Esophagus (tissue), 2 donors: ENCODE data around the gene H3-3A. TPM values are rescaled to one million over a fixed set of nuclear protein-coding genes. Genes with fewer than 3 reads are reported as not detected.

Source experiments
- H3K27ac ChIP-seq, 2 donors: one replicate each; pipeline ENCODE4 v1.5.1; 2013; ENCODE audit warnings: low read depth in 2 of 2, mild to moderate bottlenecking in 2 of 2, inconsistent platforms in 1 of 2, low read length in 1 of 2, moderate library complexity in 1 of 2
- H3K27me3 ChIP-seq, 2 donors: one replicate each; pipeline ENCODE4 v1.6.1; 2013; ENCODE audit warnings: low read length in 2 of 2, control low read depth in 1 of 2, mild to moderate bottlenecking in 1 of 2; ENCODE audit not compliant: insufficient read depth in 2 of 2, control insufficient read depth in 1 of 2
- H3K36me3 ChIP-seq, 2 donors: one replicate each; pipeline ENCODE4 v1.6.1; 2013; ENCODE audit warnings: low read length in 1 of 2; ENCODE audit not compliant: control insufficient read depth in 2 of 2, insufficient read depth in 2 of 2
- H3K4me1 ChIP-seq, 2 donors: one replicate each; pipeline ENCODE4 v1.6.1; 2013; ENCODE audit warnings: low read length in 1 of 2; ENCODE audit not compliant: control insufficient read depth in 2 of 2, insufficient read depth in 2 of 2
- H3K4me3 ChIP-seq, 2 donors: one replicate each; pipeline ENCODE4 v1.5.1; 2013; ENCODE audit warnings: low read length in 2 of 2, mild to moderate bottlenecking in 2 of 2, low read depth in 1 of 2, moderate library complexity in 1 of 2
- H3K9me3 ChIP-seq, 2 donors: one replicate each; pipeline ENCODE4 v1.6.1; 2013; ENCODE audit warnings: mild to moderate bottlenecking in 2 of 2, low read depth in 1 of 2, low read length in 1 of 2, moderate library complexity in 1 of 2; ENCODE audit not compliant: control insufficient read depth in 2 of 2, insufficient read depth in 1 of 2
- WGBS, 2 donors: extraction: QIAGEN DNeasy Blood & Tissue Kit; methylation state at CpG; one replicate each; pipeline ENCODE4 v1.1.7; 2013; 5-methylcytosine and 5-hydroxymethylcytosine counted together
- polyA plus RNA-seq, 2 donors: library from polyadenylated mRNA; stranded (reverse); fragments of 200-250 nt; gene quantifications; one replicate each; pipeline ENCODE4 v1.2.3, GENCODE V29; 2013
- donor health status: healthy with polysubstance abuse.
- donor health status: Bipolar disorder and iron deficiency.

H3-3A gene
- polyA plus RNA-seq, 2 donors = 679 to 1,046 TPM

DNA sequence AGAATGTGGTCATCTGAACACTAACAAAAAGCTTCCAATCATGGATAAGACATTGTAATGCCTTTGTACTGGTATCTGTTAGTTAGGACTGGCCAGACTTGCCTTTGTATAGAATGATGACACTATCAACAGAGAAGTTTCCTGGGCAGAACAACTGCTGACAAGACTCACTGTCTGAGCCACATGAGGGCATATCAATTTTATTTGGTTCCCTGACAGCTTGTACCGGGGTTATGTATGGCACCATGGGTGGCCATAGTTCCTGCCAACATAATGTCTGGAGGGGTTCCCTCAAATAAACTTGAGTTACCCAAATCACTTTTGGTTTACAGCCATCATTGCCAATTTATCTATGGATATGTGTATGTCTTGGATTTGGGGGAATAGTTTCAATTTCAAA is 13.6 kb upstream of the H3-3A start:
- Histone ChIP-seq H3K4me3 (no peak overlapping the region), H3K27ac (no peak overlapping the region), H3K4me1 (peaks cover 0 to 5% of the 10 kb centered on the region in 2 donors), H3K36me3 (no peaks in the 10 kb centered on the region), H3K27me3 (no peaks in the 10 kb centered on the region), H3K9me3 (no peaks in the 10 kb centered on the region)
- 66 to 68% methylated on average over 1 of the region's 1 CpG for WGBS, 2 donors

DNA sequence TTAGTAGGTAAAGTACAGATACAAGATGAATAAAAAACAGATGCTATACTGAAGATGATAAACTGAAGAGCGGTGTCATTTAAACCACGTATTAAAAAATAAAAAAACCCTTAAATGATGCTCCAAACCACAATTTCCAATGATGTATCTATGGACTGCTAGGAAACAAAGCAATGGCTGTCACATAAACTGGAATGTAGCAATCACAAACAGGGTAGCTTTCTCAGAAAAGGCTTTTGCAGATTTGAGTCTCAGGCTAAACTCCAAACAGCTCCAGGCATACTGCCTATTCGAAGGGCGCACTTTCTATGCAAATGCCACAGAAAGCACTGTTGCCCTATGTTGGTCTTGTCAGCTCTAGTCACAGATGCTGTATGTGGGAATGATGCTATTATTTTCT is 12.4 kb upstream of the H3-3A start:
- no peaks in the 10 kb centered on the region for H3K27me3 ChIP-seq
- H3K4me3 ChIP-seq = no peak overlapping the region
- WGBS, 2 donors = 88 to 92% methylated on average over 4 of the region's 4 CpGs
- no peak overlapping the region for H3K27ac ChIP-seq
- H3K36me3 ChIP-seq = no peaks in the 10 kb centered on the region
- no peaks in the 10 kb centered on the region for H3K9me3 ChIP-seq
- peaks cover 0 to 5% of the 10 kb centered on the region in 2 donors for H3K4me1 ChIP-seq

DNA sequence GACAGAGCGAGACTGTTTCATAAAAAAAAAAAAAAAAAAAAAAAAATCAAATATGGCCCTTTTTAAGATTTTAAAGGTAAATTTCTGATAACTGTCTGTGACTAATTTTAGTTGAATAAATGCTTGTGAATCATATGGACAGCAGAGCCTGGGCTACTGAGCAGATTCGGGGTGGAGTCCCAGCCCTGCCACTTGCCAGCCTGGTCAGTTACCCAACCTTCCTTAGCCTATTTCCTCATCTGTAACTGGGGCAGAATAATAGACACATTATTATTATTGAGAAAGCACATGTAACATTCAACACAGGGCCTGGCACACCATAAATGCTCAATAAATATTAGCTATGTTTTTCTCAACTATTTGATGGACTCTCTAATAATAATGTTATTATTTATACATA is 11.2 kb upstream of the H3-3A start:
- WGBS, 2 donors = 83 to 88% methylated on average over 2 of the region's 2 CpGs
- H3K4me1 ChIP-seq = peaks cover 0 to 3% of the 10 kb centered on the region in 2 donors
- no peaks in the 10 kb centered on the region for H3K36me3 ChIP-seq
- no peak overlapping the region for H3K27ac ChIP-seq
- no peak overlapping the region for H3K4me3 ChIP-seq
- H3K9me3 ChIP-seq = no peaks in the 10 kb centered on the region
- H3K27me3 ChIP-seq = no peaks in the 10 kb centered on the region

DNA sequence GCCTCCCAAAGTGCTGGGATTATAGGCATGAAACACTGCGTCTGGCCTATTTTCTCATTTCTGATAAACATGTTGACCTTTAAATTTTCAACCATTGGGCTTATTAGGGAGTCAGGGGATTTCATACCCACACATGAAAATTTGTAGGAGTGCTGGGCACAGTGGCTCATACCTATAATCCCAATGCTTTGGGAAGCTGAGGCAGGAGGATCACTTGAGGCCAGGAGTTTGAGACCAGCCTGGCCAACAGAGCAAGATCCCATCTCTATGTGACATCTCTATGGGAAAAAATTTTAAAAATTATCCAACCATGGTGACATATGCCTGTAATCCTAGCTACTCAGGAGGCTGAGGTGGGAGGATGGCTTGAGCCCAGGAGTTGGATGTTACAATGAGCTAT is 10.5 kb upstream of the H3-3A start:
- Histone ChIP-seq H3K36me3 (no peaks in the 10 kb centered on the region), H3K9me3 (no peaks in the 10 kb centered on the region), H3K27ac (no peak overlapping the region), H3K4me1 (no peaks in the 10 kb centered on the region), H3K4me3 (no peak overlapping the region), H3K27me3 (no peaks in the 10 kb centered on the region)
- WGBS, 2 donors = 93 to 95% methylated on average over 1 of the region's 1 CpG

DNA sequence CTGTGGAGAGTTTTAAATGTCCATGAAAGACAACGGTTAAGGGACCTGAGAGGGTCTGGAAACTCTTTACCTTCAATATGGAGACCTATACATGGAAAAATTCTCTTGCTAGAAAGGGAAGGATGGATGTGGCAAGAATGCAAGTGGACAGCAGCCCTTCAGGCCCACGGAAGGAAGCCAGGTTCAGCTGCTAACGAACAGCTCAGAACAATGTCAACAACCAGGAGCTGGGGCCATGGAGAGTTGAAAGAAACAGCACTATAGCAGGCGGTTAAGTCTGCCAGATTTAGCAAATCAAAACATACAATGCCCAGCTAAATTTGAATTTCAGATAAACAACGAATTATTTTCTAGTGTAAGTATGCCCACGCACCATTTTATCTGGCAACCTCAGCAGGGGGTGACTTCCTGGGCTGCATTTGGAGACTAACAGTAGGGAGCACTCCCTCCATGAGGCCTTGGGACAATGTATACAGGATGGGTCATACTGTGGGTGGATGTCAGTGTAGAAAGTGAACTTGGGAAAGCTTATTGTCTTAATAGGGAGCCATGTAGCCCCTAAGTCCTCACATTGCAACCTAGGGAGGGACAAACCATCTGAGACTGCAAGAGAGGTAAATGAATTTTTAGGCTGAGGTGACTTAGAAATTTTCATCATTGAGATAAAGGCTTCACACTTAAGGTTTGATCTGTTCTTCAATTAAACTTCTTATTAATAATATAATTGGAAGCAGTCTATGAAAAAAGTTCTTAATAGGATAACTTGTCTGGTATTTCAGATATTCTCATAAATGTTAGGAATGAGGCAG is 7.8 kb upstream of the H3-3A start:
- no peaks in the 10 kb centered on the region for H3K27me3 ChIP-seq
- H3K4me1 ChIP-seq = no peaks in the 10 kb centered on the region
- 58 to 62% methylated on average over 6 of the region's 6 CpGs for WGBS, 2 donors
- H3K9me3 ChIP-seq = no peaks in the 10 kb centered on the region
- no peak overlapping the region for H3K27ac ChIP-seq
- H3K36me3 ChIP-seq = no peaks in the 10 kb centered on the region
- H3K4me3 ChIP-seq = no peak overlapping the region

DNA sequence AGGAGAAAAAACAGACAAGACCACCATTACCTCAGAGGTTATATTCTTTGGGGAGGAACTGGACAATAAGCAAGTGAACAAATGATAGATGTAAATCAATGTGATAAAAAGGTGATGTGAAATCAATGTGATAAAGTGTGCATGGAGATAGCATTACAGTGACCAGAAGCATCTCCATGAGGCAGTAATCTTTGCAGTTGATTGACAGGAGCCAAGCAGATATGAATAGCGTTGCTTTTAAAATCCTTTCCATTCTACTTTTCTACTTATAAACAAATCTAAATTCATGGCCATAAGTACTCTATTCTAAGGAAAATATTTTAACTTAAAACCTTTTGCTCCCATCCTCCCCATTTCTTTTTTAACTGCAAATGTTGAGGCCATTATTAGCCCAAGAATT is 2.8 kb upstream of the H3-3A start:
- H3K9me3 ChIP-seq = no peaks in the 10 kb centered on the region
- H3K4me3 ChIP-seq = no peak overlapping the region
- H3K27ac ChIP-seq = no peak overlapping the region
- no peaks in the 10 kb centered on the region for H3K36me3 ChIP-seq
- no peaks in the 10 kb centered on the region for H3K4me1 ChIP-seq
- WGBS, 2 donors = 92 to 100% methylated on average over 1 of the region's 1 CpG
- no peaks in the 10 kb centered on the region for H3K27me3 ChIP-seq

DNA sequence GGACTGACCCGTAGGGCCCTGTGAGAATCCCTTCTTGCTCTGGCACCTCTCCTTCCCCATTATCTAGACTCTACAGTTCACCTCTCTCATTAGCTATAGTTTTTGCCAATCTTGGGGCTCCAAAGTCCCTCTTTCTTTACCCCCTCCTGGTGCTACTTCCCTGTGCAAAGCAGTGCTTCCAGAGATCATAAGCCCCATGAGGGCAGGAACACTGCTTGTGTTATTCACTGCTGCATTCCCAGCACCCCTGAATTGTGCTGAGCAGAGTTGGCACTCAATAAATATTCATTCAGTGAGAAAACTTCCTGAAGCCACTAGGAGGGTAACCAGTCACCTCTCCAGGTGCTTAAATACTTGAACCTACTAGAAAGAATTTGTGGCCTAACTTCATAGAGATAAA is 2.1 kb upstream of the H3-3A start:
- H3K4me3 ChIP-seq = no peak overlapping the region
- H3K36me3 ChIP-seq = no peaks in the 10 kb centered on the region
- no peaks in the 10 kb centered on the region for H3K9me3 ChIP-seq
- H3K4me1 ChIP-seq = no peaks in the 10 kb centered on the region
- 98 to 100% methylated on average over 1 of the region's 1 CpG for WGBS, 2 donors
- no peak overlapping the region for H3K27ac ChIP-seq
- H3K27me3 ChIP-seq = no peaks in the 10 kb centered on the region

DNA sequence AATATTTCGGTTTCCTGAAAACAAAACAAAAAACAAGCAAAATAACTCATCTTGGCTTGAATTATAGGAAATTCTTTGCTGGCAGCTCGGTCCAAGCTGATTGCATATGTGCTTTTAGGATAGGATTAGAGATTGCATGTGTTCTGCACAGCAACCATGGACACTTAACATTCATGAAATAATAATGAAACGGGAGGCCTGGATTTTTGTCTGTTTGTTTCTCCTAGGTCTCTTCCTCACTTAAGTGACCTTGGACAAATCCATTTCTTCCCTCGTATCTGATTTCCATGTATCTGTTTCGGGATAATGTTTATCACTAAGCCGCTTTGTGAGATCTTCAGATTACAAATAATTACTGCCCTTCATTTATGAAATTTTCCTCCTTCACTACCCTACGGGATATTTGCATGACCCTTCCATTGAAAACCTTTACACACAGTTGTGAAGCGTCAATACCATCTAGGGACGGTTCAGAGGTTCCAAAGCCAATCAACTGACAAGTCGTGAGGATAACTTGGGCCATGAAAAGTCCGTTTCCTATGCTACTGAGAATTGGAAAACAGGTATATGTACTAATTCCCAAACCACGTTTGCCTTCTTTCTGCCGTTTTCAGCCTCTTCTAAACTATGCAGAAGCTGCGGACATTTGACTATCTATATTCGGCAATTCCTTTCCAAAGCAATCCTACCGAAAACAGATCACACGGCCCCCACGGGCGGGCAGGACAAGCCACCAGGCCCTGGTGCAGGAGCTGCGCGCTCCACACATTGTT is 1.3 kb upstream of the H3-3A start:
- 9 to 12% methylated on average over 21 of the region's 21 CpGs for WGBS, 2 donors
- Histone ChIP-seq H3K4me1 (no peaks in the 10 kb centered on the region), H3K9me3 (no peaks in the 10 kb centered on the region), H3K27me3 (no peaks in the 10 kb centered on the region), H3K36me3 (no peaks in the 10 kb centered on the region), H3K27ac (peak overlapping the region; percentile 95 to 100), H3K4me3 (peak overlapping the region; percentile 91 to 99)

DNA sequence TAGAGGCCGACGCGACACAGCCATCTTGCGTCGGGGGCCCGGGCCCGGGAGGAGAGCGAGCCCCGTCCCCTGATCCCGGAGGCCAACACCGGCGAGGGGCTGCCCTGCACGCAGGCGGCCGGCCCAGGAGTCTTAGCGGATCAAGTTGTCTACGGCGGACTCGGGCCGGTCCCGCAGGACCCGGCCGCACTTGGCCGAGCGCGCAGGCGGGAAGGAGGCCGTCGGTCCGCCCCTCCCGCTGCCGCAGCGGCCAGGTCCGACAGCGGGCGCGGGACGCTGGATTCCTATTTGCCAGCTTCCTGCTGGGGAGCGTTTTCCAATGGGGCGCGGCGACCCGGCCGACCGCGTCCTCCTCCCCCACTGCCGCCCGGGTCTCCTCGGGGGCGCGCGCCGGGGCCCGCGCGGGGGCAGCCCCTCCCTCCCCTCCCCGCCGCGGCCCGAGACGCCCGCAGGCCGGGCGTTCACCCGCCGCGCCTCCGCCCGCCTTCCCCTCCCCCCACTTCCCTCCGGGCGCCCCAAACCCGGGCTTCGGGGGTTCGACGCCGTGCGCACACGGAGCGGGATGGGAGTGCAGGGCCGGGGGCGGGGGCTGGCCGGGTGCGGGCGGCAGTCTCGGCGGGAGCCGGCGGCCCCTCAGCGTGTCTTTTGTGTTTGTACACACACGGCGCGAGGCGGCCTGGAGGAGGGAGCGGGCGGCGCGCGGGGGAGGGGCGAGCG is 517 bp upstream of the H3-3A start:
- Histone ChIP-seq H3K27ac (peak overlapping the region; percentile 95 to 100), H3K4me3 (peak overlapping the region; percentile 91 to 99), H3K4me1 (peaks cover 0 to 2% of the 10 kb centered on the region in 2 donors), H3K36me3 (peaks cover 0 to 3% of the 10 kb centered on the region in 2 donors), H3K9me3 (no peaks in the 10 kb centered on the region), H3K27me3 (no peaks in the 10 kb centered on the region)
- 1% methylated on average over 60 to 100 of the region's 100 CpGs for WGBS, 2 donors
